ENCODE measurements around the gene TGFB1.
"Not testable (repeated sequence)": the region's sequence is repeated elsewhere in the genome, so short reads cannot be mapped to it uniquely, and the experiment has no call there.

TGFB1 gene

DNA sequence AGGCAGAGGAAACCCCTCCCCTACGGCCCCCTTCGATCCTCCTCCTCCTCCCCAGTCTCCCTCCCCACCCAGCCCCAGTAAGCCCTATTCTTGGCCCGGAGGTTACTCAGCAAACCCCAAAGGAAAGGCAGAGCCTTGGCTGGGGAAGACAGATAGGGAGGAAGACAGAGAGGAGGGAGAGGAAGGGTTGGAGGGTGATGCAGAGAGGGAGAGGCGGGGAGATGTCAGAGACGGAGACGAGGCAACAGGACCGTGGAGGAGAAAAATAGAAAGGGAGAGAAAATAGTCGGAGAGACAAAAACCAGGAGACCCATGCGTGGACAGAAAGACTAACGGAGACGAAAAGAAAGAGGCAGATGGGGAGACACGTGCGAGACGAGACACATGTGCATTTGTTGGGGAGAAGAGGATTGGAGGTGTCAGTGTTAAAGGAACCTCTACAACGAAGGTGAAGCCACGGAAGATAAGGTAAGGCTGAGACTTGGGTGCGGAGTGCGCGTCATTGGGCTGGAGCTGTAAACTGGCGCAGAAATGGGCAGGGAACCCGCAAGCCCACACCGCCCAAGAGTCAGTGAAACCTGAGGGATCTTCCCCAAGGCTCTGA lies 2.9 kb downstream of the TGFB1 start:
- DNase-seq (ENCODE audit: insufficient read length, low spot score): no peak
- peak; percentile 14 for FAIRE-seq

DNA sequence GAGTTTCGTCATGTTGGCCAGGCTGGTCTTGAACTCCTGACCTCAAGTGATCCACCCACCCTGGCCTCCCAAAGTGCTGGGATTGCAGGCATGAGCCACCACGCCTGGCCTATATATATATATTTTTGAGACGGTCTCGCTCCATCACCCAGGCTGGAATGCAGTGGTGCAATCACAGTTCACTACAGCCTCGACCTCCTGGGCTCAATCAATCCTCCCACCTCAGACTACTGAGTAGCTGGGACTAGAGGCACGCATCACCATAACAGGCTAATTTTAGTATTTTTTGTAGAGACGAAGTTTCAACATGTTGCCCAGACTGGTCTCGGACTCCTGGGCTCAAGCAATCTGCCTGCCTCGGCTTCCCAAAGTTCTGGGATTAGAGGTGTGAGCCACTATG lies 6.8 kb downstream of the TGFB1 start:
- DNase-seq (ENCODE audit: insufficient read length, low spot score); FAIRE-seq: not testable (repeated sequence)

DNA sequence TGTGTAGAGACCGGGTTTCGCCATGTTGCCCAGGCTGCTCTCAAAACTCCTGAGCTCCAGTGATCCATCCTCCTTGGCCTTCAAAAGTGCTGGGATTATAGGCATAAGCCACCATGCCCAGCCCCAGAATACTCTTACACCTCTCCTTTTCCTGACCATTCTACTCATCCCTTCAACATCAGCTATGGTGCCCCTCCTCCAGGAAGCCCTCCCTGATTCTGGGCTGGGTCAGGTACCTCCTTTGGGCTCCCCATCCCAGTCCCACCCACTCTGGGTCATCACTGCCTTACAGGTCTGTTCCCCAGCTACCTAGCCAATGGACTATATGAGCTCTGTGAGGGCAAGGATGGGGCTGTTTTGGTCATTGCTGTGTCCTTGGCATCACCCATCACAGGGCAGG lies 9.6 kb downstream of the TGFB1 start:
- no peak for FAIRE-seq
- DNase-seq (ENCODE audit: insufficient read length, low spot score): no peak

DNA sequence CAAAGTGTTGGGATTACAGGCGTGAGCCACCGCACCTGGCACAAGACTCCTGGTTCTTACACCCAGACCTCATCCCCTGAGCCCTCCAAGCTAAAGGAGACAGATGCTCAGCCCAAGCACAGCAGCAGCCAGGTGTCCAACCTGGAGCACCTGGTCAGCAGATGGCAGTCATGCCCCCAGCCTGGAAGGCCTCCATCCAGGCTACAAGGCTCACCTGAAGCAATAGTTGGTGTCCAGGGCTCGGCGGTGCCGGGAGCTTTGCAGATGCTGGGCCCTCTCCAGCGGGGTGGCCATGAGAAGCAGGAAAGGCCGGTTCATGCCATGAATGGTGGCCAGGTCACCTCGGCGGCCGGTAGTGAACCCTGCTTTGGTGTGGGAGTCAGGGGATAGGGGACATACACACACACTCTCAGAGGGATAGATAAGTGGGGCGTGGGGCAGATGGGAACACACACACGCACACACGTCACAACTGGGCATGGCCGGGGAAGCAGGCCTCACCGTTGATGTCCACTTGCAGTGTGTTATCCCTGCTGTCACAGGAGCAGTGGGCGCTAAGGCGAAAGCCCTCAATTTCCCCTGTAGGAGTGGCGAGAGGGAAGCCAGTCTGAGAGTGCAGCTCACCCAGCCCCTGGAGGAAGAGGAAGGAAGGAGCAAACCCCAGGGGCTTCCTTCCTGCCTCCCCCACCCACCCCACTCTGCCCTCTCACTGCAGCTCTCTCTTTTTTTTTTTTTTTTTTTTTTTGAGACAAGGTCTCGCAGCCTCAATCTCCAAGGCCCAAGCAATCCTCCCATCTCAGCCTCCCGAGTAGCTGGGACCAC lies 11.8 kb downstream of the TGFB1 start:
- no peak for DNase-seq (ENCODE audit: insufficient read length, low spot score)
- FAIRE-seq: no peak

DNA sequence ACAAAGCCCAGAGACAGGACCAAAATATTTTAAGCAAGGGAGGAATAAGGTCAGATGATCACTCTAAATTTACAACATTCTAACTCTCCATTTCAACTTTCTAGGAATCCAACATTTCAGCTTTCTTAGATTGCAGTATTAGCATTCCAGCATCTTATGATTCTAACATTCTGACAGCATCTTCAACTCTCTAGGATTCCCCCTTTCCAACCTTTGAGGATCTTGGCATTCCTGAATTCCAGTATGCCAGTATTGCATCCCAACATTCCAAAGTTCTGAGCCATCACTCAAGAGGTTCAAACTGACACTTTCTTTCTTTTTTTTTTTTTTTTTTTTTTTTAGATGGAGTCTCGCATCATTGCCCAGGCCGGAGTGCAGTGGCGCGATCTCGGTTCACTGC lies 13.8 kb downstream of the TGFB1 start:
- no peak for DNase-seq (ENCODE audit: insufficient read length, low spot score)
- no peak for FAIRE-seq

DNA sequence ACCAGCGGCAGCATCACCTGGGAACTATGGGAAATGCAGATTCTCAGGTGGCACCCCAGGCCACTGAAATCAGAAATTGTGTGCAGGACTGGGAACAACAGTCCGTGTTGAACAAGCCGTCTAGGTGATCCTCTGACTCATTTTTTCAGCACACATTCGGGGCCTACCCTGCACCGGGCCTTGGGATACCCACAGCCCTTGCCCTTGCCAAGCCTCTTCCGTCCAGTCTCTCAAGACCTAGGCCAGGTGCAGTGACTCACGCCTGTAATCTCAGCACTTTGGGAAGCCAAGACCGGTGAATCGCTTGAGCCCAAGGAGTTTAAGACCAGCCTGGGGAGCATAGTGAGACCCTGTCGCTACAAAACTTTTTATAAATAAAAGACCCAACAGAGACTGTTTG lies 18.3 kb downstream of the TGFB1 start:
- FAIRE-seq: peak; percentile 11
- DNase-seq (ENCODE audit: insufficient read length, low spot score): no peak

DNA sequence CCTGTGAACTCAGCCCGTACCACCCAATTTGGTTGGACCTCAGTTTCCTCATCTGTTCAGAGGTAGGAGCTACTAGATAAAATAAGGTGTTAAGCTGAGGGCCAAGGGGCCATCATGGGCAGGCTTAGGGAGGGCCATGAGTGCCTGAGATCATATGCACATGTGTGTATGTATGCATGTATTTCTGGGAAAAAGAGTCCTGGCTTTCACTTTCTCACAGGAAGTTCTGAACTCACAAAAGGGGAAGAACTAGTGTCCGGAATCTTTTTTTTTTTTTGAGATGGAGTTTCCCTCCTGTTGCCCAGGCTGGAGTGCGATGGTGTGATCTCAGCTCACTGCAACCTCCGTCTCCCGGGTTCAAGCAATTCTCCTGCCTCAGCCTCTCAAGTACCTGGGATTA lies 18.9 kb downstream of the TGFB1 start:
- DNase-seq (ENCODE audit: insufficient read length, low spot score): no peak
- FAIRE-seq: no peak

DNA sequence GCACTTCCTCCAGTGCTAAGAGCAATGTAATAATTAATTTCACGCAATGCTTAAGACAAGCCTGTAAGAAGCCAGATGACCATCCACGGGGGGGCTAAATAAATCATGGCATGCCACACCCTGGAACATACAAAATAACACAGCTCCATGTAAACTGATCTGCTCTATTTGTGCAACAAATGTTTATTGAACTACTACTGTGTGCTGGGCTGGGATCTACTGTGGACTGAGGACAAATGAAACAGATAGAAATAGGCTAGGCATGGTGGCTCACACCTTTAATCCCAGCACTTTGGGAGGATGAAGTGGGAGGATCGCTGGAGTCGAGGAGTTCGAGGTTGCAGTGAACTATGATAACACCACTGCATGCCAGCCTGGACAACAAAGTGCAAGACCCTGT lies 21.3 kb downstream of the TGFB1 start:
- no peak for FAIRE-seq
- no peak for DNase-seq (ENCODE audit: insufficient read length, low spot score)

DNA sequence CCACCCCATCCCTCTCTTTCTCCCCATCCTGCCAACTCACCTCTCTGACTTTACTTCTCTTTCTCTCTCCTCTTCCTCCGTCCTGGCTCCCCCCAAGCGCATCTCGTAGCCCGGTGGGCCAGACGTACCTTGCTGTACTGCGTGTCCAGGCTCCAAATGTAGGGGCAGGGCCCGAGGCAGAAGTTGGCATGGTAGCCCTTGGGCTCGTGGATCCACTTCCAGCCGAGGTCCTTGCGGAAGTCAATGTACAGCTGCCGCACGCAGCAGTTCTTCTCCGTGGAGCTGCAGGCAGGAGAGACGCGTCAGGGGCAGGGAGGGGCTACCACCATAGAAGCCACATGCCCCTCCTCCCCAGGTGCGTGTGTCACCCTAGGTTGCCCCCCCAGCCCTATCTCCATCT lies 21.7 kb downstream of the TGFB1 start:
- no peak for DNase-seq (ENCODE audit: insufficient read length, low spot score)
- no peak for FAIRE-seq

DNA sequence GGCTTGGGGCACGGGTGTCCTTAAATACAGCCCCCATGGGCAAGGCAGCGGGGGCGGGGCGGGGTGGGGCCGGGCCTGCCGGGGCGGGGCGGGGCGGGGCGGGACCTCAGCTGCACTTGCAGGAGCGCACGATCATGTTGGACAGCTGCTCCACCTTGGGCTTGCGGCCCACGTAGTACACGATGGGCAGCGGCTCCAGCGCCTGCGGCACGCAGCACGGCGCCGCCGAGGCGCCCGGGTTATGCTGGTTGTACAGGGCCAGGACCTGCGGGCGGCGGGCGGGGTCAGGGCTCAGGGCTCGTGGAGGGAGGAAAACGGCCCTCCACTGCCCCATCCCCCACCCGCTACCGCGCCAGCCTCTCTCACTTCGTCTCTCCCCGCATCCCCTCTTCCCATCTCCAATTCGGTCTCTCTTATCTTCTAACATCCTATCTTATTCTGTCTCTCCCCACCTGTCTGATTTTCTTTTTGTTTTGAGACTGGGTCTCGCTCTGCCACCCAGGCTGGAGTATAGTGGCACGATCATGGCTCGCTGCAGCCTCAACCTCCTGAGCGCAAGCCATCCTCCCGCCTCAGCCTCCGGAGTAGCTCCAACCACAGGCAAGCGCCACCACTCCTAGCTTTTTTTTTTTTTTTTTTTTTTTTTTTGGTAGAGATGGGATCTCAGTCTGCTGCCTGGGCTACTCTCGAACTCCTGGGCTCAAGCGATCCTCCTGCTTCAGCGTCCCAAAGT lies 22.6 kb downstream of the TGFB1 start:
- FAIRE-seq (no peak), DNase-seq (ENCODE audit: insufficient read length, low spot score) (no peak)

DNA sequence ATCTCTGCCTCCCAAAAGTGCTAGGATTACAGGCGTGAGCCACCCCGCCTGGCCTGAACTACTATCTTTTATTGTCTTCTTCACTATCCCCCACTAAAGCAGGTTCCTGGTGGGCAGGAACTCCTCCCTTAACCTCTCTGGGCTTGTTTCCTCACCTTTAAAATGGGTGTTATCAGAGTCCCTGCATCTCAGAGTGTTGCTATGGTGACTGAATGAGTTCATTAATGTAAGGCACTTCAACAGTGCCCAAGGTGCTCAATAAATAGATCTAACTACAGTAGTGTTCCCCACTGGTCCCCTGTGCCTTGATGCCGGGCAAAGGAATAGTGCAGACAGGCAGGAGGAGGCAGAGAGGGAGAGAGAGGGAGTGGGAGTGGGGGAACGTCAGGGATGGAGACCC lies 23.2 kb downstream of the TGFB1 start:
- no peak for FAIRE-seq
- DNase-seq (ENCODE audit: insufficient read length, low spot score): no peak

DNA sequence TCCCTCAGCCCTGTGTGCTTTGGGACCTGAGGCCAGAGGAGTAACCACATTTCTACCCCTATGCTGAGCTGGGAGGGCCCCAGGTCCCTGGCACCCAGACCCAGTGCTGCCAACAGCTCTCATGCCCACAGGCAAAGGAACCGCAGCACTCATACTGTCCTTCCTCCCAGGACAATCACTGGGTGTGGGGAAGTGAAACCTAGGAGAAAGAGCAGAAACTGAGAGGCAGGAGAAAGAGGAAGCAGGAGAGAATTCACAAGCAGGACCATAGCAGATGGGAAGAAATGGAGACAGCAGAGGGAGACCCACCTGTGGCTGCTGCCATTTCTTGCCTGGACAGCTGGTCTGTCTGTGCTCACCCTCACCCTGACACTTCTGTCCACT lies 24.9 kb downstream of the TGFB1 start:
- DNase-seq (ENCODE audit: insufficient read length, low spot score) (no peak), FAIRE-seq (no peak)

DNA sequence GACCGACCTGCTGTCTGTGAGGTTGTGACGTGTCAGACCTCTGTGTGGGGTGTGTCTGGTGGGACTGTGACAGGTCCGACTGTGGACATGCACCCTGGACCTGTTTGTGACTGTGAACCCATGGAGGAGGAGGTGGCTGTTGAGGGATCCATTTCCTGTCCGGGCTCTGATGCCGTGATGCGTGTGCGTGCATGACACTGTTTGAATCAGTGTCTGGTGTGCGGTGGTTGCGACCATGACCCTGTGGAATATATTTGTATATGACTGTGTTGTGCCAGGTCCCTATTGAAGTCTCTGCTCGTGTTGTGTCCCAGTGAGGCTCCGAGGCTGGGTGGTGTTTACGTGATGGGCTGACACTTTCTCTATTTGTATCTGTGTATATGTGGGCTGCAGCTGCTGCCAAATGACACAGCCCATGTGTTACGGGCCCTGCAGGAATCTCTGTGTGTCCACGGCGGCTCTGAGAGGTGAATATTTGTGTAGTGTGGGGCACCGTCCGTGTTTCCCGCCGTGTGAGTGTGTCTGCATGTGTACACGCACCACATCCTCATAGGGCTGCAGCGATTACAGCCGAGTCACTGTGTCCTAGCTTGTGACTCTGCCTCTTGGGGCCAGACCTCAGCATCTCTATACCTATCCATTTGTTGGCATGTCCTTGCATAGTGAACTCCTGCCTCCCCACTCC lies 25.4 kb downstream of the TGFB1 start:
- no peak for DNase-seq (ENCODE audit: insufficient read length, low spot score)
- peak; percentile 45 for FAIRE-seq

DNA sequence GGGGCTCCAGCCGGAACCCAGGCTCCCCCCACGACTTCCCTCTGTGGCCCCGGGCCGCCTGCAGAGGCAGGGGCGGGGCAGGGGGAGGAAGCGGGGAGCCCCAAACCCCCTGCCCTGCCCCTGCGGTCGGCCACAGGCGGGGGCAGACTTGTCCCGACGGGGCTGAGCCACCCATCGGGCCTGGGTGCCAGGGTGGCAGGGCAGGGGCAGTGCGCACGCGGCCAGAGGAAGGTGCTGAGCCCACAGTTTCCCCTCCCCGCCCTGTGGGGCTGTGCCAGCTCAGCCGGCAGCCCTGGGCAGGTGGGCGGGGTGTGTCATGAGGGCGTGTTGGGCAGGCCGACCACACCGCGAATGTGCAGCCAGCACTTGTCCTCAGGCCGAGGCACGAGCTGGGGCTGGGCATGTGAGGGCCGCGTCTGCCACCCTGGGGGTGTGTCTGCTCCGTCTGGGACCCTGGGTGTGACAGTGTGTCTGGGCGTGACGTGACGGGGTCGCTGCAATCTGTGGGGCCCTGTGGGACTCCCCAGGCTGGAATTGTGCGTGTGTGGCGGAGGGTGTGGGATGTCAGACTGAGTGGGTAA lies 26.1 kb downstream of the TGFB1 start:
- DNase-seq (ENCODE audit: insufficient read length, low spot score) (peak; percentile 93), FAIRE-seq (peak; percentile 58)

DNA sequence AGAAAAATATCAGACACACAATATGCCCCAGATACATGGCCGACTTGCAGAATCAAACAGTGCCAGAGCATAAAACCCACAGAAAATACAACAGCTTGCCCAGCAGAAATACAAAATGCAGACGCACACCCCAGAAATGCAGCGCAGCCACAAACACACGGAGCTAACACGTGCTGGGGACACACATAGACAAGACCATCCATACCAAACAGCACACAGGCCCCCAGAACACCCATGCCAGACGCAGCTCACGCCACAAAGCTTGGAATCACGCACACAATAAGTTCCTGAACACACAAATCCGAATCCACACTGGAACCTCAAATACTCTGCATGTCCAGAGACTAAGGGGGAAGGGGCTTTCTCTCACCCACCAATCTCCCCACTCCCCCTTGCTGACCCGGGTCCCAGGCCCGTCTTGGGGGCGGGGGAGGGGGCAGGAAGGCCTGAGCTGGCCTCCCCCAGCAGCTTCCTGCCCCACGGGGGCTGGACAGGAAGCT lies 26.6 kb downstream of the TGFB1 start:
- peak; percentile 59 for FAIRE-seq
- no peak for DNase-seq (ENCODE audit: insufficient read length, low spot score)

DNA sequence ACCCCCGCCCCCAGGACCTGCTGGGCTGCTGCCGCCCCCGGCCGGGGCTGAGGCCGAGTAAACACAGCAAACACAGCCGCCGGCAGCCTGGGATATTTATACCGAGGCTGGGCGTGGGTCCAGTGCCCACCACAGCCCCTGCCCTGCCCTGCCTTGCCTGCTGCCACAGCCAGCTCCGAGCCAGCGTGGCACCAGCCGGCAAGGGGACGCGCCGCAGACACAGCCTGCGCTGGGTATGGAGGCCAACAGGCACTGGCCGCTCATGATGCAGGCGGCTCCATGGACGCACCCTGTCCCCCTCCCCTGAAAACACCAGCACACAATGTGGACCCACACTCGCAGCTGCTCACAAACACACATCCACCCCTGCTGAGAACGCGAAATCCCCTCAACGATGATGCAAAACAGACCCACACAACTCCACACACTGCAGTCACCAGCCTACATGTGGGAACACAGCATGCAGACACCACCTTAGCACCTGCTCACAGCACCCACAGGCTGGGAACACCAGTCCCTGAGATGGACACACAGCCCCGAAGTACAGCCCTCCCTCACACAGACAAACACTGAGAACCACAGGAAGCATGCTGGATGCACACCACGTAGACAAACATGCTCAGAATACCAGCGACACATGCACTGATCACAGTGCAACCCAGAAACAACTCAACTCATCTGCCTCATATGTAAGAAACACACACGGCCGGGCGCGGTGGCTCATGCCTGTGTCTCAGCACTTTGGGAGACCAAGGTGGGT lies 27.6 kb downstream of the TGFB1 start:
- FAIRE-seq: peak; percentile 70
- DNase-seq (ENCODE audit: insufficient read length, low spot score): peak; percentile 63

DNA sequence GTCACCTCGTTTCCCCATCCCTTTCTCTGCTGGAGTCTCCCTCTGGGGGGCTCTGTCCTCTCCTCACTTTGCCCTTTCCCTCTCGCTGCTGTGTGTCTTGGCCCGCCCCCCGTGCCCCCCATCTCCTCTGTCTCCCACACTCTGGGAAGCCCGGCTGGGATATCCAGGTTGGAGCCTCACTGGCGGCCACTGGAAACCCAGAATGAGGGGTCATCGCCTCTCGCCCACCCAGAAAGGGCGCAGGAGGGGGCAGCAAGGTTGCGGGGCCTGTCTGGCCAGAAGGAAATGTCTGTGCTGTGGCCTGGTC lies 28.1 kb downstream of the TGFB1 start:
- no peak for DNase-seq (ENCODE audit: insufficient read length, low spot score)
- FAIRE-seq: no peak

DNA sequence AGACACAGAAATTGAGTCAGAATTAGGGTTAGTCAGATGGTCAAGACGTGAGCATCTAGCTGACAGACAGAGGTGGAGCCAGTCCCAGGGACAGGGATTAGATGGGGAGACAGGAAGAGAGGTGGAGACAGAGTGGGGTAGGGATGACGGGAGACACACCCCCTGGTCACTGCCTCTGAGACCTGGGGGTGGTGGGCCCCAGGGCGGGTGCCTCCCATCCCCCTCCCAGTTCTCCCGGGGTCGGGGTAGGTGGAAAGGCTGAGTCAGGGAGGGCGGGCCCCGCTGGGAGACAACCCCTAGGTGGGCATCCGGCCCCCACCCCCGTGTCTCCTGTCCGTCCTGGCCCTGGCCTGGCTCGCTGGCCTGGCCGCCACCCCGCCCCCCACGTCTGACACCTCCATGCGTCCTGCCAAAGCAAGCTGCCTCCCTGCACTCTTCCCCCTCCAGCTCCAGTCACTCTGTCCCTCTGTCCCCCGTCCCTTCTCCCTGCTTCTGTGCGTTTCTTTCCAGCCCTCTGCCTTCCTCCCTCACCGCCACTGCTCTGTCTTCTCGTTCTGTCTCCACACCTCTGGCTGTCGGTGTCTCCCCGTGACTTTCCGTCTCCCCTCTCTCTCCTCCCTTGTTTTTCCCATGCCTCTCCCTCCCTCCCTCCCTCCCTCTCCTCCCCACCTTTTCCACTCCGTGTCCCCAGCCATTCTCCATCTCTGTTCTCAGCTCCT lies 28.6 kb downstream of the TGFB1 start:
- no peak for DNase-seq (ENCODE audit: insufficient read length, low spot score)
- FAIRE-seq: no peak

DNA sequence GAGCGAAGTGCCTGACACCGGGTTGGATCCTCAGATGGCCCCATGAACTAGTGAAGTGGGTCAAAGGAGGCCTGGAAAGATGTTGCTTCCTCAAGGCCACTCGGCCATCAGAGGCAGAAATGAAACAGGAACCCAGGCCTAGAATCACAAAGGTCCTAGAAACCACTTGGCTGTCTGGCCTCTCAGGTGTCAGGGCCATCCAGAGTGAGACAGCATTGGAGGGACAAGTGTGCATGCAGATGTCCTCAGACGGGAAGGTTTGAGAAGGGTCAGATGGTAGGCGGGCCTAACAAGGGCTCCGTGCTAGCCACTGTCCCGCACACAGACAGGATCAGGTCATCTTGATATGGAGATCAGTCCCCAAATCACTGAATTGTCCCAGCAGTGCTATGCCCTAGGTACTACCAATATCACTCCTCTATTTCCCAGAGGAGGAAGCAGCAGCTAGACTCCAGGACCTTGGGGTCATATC lies 29.5 kb downstream of the TGFB1 start:
- DNase-seq (ENCODE audit: insufficient read length, low spot score) (no peak), FAIRE-seq (no peak)
